IMR-90 (cell line): Measurements from ENCODE around the gene KRT80. TPM values are rescaled to one million over a fixed set of nuclear protein-coding genes. Genes with fewer than 3 reads are reported as not detected.

ENCODE experiments used
- ATAC-seq: fragments of 200-7000 bp; cut with Tn5 transposase; 2 replicates; pipeline ENCODE4 v1.9.1; 2020; ENCODE audit warnings: low read depth, mild to moderate bottlenecking, moderate library complexity
- BruUV-seq: library from RNA; stranded (reverse); fragments of 400-500 nt; replicated peaks from 2 replicates; lab custom pipeline; 2021; lab: Mats Ljungman, UMichigan
- CTCF ChIA-PET: fragments of 300-600 bp; formaldehyde crosslinking; extraction: SDS; loops from one replicate; lab custom pipeline; 2021; ENCODE audit warnings: antibody characterized with exemption; lab: Yijun Ruan, JAX
- POLR2A ChIA-PET: fragments of 300-600 bp; sonication (Branson Sonifier 250); formaldehyde crosslinking; loops from one replicate; lab custom pipeline; 2022; ENCODE audit warnings: antibody characterized with exemption; ENCODE audit not compliant: unreplicated experiment; lab: Charles Lee
- DNase-seq: peaks from one replicate; pipeline ENCODE4 v3.0.0; 2013
- H2AFZ ChIP-seq: replicated peaks from 2 replicates; pipeline ENCODE3; 2013; ENCODE audit warnings: low read length, mild to moderate bottlenecking; ENCODE audit not compliant: poor library complexity
- H2AK5ac ChIP-seq: 2 replicates; pipeline ENCODE4 v1.6.1; 2013; ENCODE audit warnings: low read depth, low read length, inconsistent platforms
- H2AK9ac ChIP-seq: replicated peaks from 2 replicates; pipeline ENCODE3; 2013; ENCODE audit warnings: mild to moderate bottlenecking, low read depth, low read length, moderate library complexity; ENCODE audit not compliant: poor library complexity
- H2BK120ac ChIP-seq: 2 replicates; pipeline ENCODE4 v1.6.1; 2013; ENCODE audit warnings: low read depth, low read length, inconsistent platforms
- H2BK15ac ChIP-seq: 3 replicates; pipeline ENCODE4 v1.6.1; 2013; ENCODE audit warnings: low read depth, low read length, inconsistent platforms
- H2BK20ac ChIP-seq: 2 replicates; pipeline ENCODE4 v1.6.1; 2013; ENCODE audit warnings: low read depth, mild to moderate bottlenecking, inconsistent platforms, low read length, moderate library complexity
- H2BK5ac ChIP-seq: 2 replicates; pipeline ENCODE4 v1.6.1; 2013; ENCODE audit warnings: mild to moderate bottlenecking, low read depth, low read length, inconsistent platforms; ENCODE audit not compliant: poor library complexity, severe bottlenecking
- H3K14ac ChIP-seq: replicated peaks from 2 replicates; pipeline ENCODE4 v1.6.1; 2013; ENCODE audit warnings: low read depth, low read length, inconsistent platforms
- H3K18ac ChIP-seq: 2 replicates; pipeline ENCODE4 v1.6.1; 2013; ENCODE audit warnings: low read depth, low read length, control low read depth
- H3K23ac ChIP-seq: 2 replicates; pipeline ENCODE4 v1.6.1; 2013; ENCODE audit warnings: low read depth, low read length, inconsistent platforms
- H3K27ac ChIP-seq: 2 replicates; pipeline ENCODE4 v1.5.1; 2013; ENCODE audit warnings: mild to moderate bottlenecking, control low read depth, low read length; ENCODE audit not compliant: insufficient read depth
- H3K27me3 ChIP-seq: 2 replicates; pipeline ENCODE4 v1.6.1; 2013; ENCODE audit warnings: low read length; ENCODE audit not compliant: control insufficient read depth, insufficient read depth
- H3K36me3 ChIP-seq: 2 replicates; pipeline ENCODE4 v1.6.1; 2013; ENCODE audit warnings: low read length, mixed read lengths; ENCODE audit not compliant: control insufficient read depth, insufficient read depth
- H3K4ac ChIP-seq: 2 replicates; pipeline ENCODE4 v1.6.1; 2013; ENCODE audit warnings: low read depth, low read length, inconsistent platforms
- H3K4me1 ChIP-seq: 2 replicates; pipeline ENCODE4 v1.6.1; 2013; ENCODE audit warnings: low read length, mixed read lengths; ENCODE audit not compliant: control insufficient read depth, insufficient read depth
- H3K4me2 ChIP-seq: 2 replicates; pipeline ENCODE4 v1.6.1; 2013; ENCODE audit warnings: low read depth, mild to moderate bottlenecking, control low read depth, low read length, moderate library complexity
- H3K4me3 ChIP-seq: 2 replicates; pipeline ENCODE4 v1.5.1; 2013; ENCODE audit warnings: low read depth, mild to moderate bottlenecking, control low read depth, low read length, moderate library complexity; ENCODE audit not compliant: insufficient read depth
- H3K56ac ChIP-seq: 2 replicates; pipeline ENCODE4 v1.6.1; 2013; ENCODE audit warnings: low read length, inconsistent platforms; ENCODE audit not compliant: insufficient read depth; ENCODE audit errors: extremely low read depth
- H3K79me1 ChIP-seq, 2 experiments: 2 replicates each; pipeline ENCODE4 v1.6.1; 2013; ENCODE audit warnings: low read length in 2 of 2, inconsistent platforms in 1 of 2, low read depth in 1 of 2
- H3K9ac ChIP-seq: 2 replicates; pipeline ENCODE4 v1.6.1; 2013; ENCODE audit warnings: low read depth, low read length, control low read depth
- H3K9me1 ChIP-seq: 2 replicates; pipeline ENCODE4 v1.6.1; 2013; ENCODE audit warnings: low read length, inconsistent platforms; ENCODE audit not compliant: insufficient read depth
- H3K9me3 ChIP-seq: 2 replicates; pipeline ENCODE4 v1.6.1; 2013; ENCODE audit warnings: low read length; ENCODE audit not compliant: control insufficient read depth, insufficient read depth
- H4K20me1 ChIP-seq: 2 replicates; pipeline ENCODE4 v1.6.1; 2013; ENCODE audit warnings: low read length, inconsistent platforms; ENCODE audit not compliant: insufficient read depth
- H4K5ac ChIP-seq: 2 replicates; pipeline ENCODE4 v1.6.1; 2013; ENCODE audit warnings: mild to moderate bottlenecking, low read depth, low read length, control low read depth
- H4K8ac ChIP-seq, 2 experiments: 2 replicates each; pipeline ENCODE4 v1.6.1; 2013; ENCODE audit warnings: low read depth in 2 of 2, low read length in 2 of 2, control low read depth in 1 of 2, inconsistent platforms in 1 of 2
- H4K91ac ChIP-seq: 2 replicates; pipeline ENCODE4 v1.6.1; 2013; ENCODE audit warnings: low read depth, low read length, inconsistent platforms; ENCODE audit not compliant: insufficient read depth
- BHLHE40 ChIP-seq: fragments of 150-350 bp; IDR thresholded peaks from 2 replicates; pipeline ENCODE4 v1.6.1; 2016; ENCODE audit warnings: mild to moderate bottlenecking, low read depth, low read length
- CEBPB ChIP-seq: IDR thresholded peaks from 2 replicates; pipeline ENCODE4 v1.6.1; 2012; ENCODE audit warnings: low read depth, low read length, improper control_type of control experiment
- CHD1 ChIP-seq: IDR thresholded peaks from 2 replicates; pipeline ENCODE4 v1.6.1; 2012; ENCODE audit warnings: low read depth, low read length, improper control_type of control experiment
- FOS ChIP-seq: fragments of 150-350 bp; IDR thresholded peaks from 2 replicates; pipeline ENCODE4 v1.6.1; 2016; ENCODE audit warnings: low read depth, low read length
- MAFK ChIP-seq: IDR thresholded peaks from 2 replicates; pipeline ENCODE4 v1.6.1; 2012; ENCODE audit warnings: low read depth, low read length, improper control_type of control experiment
- MAZ ChIP-seq: IDR thresholded peaks from 2 replicates; pipeline ENCODE4 v1.6.1; 2012; ENCODE audit warnings: low read depth, mild to moderate bottlenecking, low read length, improper control_type of control experiment, moderate library complexity, borderline replicate concordance
- MXI1 ChIP-seq: IDR thresholded peaks from 2 replicates; pipeline ENCODE4 v1.6.1; 2012; ENCODE audit warnings: low read depth, mild to moderate bottlenecking, low read length, moderate library complexity, borderline replicate concordance
- NFE2L2 ChIP-seq: fragments of 150-350 bp; IDR thresholded peaks from 2 replicates; pipeline ENCODE4 v1.6.1; 2016; ENCODE audit warnings: low read depth, mild to moderate bottlenecking, low read length
- POLR2A ChIP-seq: IDR thresholded peaks from 2 replicates; pipeline ENCODE4 v1.6.1; 2012; ENCODE audit warnings: mild to moderate bottlenecking, low read depth, low read length
- RAD21 ChIP-seq: IDR thresholded peaks from 2 replicates; pipeline ENCODE4 v1.6.1; 2012; ENCODE audit warnings: low read length, improper control_type of control experiment
- RCOR1 ChIP-seq: IDR thresholded peaks from 2 replicates; pipeline ENCODE4 v1.6.1; 2012; ENCODE audit warnings: mild to moderate bottlenecking, low read length, improper control_type of control experiment; ENCODE audit not compliant: insufficient replicate concordance
- RFX5 ChIP-seq: IDR thresholded peaks from 2 replicates; pipeline ENCODE4 v1.8.0; 2012; ENCODE audit warnings: low read depth, mild to moderate bottlenecking, low read length, moderate library complexity
- SMC3 ChIP-seq: fragments of 150-350 bp; IDR thresholded peaks from 2 replicates; pipeline ENCODE4 v1.6.1; 2016; ENCODE audit warnings: low read depth, mild to moderate bottlenecking, antibody characterized with exemption, low read length, moderate library complexity
- WGBS, 2 experiments: methylation state at CpG; one replicate each; pipeline versions ENCODE4 v1.1.5 to v1.1.7; 2013; ENCODE audit warnings: missing lambda C conversion rate in 2 of 2; ENCODE audit not compliant: insufficient read length in 1 of 2; ENCODE audit errors: extremely low coverage in 2 of 2; 5-methylcytosine and 5-hydroxymethylcytosine counted together
- dilution Hi-C: fragments of 300-500 bp; cut with HindIII; formaldehyde crosslinking; loops from one replicate; pipeline ENCODE4 v1.14.3; 2018; ENCODE audit warnings: low sequenced_read_pairs; ENCODE audit not compliant: unreplicated experiment
- in situ Hi-C: fragments of 300-500 bp; cut with MboI; formaldehyde crosslinking; loops from 3 replicates; pipeline ENCODE4 v1.14.3; 2019; ENCODE audit warnings: low sequenced_read_pairs, inconsistent platforms, mixed read lengths
- intact Hi-C: fragments of 100-400 bp; cut with micrococcal nuclease; formaldehyde crosslinking; loops from 2 replicates; pipeline ENCODE4 v1.10.0; 2022
- polyA plus RNA-seq, 3 experiments: library from polyadenylated mRNA; depleted of rRNA; stranded (reverse); fragments of >200 nt; gene quantifications; 2 replicates each; pipeline ENCODE4 v1.2.3, GENCODE V29; 2012; ENCODE audit warnings: low replicate concordance in 1 of 3
- total RNA-seq: library from RNA; depleted of rRNA; stranded (reverse); fragments of >200 nt; gene quantifications from 2 replicates; pipeline ENCODE4 v1.2.3, GENCODE V29; 2012
- TF ChIP-seq, protein P1 (sequence below): conservative IDR thresholded peaks from 2 replicates; pipeline ENCODE4 v1.5.1; 2012; ENCODE audit warnings: mild to moderate bottlenecking, low read depth, low read length, improper control_type of control experiment
- TF ChIP-seq, protein P2 (sequence below): fragments of 150-350 bp; IDR thresholded peaks from 2 replicates; pipeline ENCODE4 v1.6.1; 2017; ENCODE audit warnings: mild to moderate bottlenecking, antibody characterized with exemption, low read length, low read depth

The KRT80 gene
- total and polyA plus RNA-seq, 2 of the 4 experiments (the other 2 are of a cell fraction), result 0.54 to 3.4 TPM

DNA sequence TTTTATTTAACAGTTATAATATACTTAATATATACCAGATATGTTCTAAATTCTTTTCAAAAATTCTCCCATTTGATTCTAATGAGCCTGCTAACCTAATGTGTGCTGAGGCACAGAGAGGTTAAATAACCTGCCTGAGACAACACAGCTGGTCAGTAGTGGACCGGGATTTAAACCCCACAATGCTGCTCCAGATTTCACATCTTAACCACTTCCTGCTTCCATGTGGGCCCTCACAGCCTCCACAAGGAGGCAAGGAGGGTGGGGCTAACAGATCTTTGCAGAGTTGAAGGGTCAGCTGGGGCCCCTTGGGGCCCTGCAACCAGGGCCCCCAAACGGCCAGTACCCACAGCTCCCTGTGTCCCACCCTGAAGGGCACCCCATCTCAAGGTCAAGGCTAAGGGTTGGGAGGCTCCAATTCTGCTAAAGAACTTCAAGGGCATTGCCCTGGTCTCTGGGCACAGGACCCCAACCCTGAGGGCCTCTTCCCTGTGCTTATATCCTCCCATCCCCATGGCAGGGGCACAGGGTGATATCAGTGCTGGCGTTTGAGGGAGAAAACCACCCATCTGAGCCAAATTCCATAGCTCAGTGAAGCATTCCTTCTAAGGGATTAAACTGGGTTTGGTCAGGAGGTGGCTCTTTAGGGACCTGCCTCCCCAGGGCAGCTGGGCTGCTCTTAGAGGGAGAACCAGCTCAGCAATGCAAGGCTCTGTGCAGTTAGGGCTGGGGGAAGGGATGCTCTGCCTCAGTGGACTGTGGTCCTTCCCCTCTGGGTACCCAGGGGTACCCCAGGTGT lies 2.2 kb downstream of the KRT80 start:
- peak overlapping the region; percentile 87 for H3K14ac ChIP-seq
- ATAC-seq, result peak; percentile 25
- peaks cover 77% of the 10 kb centered on the region for H3K9me1 ChIP-seq
- H3K9ac ChIP-seq, result peak overlapping the region; percentile 45
- peak overlapping the region; percentile 93 for H4K5ac ChIP-seq
- ChIA-PET POLR2A (no interaction called here), CTCF (interaction anchor here (0.6 to 2.1 kb wide), 5 partner anchors 24 to 688 kb away, joined by 3 to 9 read pairs (median 3); no protein-coding TSS in a partner anchor)
- peak overlapping the region; percentile 91 to 92 for H4K8ac ChIP-seq
- no peak overlapping the region for H3K4me2 ChIP-seq
- H3K27me3 ChIP-seq, result no peaks in the 10 kb centered on the region
- H3K4ac ChIP-seq, result peak overlapping the region; percentile 99
- dilution Hi-C loops, result no loop called here
- no peaks in the 10 kb centered on the region for H3K36me3 ChIP-seq
- peak; percentile 38 for DNase-seq
- H3K9me3 ChIP-seq, result no peaks in the 10 kb centered on the region
- peak overlapping the region; percentile 83 for H3K18ac ChIP-seq
- H3K23ac ChIP-seq, result peak overlapping the region; percentile 93
- BruUV-seq, result no TSS peak
- H3K79me1 ChIP-seq, result peaks cover 0 to 54% of the 10 kb centered on the region in 2 experiments; a peak in 3 of 4 replicates
- H2AK9ac ChIP-seq, result peak overlapping the region; percentile 90
- peak overlapping the region; percentile 100 for H4K91ac ChIP-seq
- peaks cover 70% of the 10 kb centered on the region for H3K4me1 ChIP-seq
- no peak overlapping the region for H3K4me3 ChIP-seq
- H2BK20ac ChIP-seq, result peak overlapping the region; percentile 99
- no peaks in the 10 kb centered on the region for H4K20me1 ChIP-seq
- H3K27ac ChIP-seq, result peak overlapping the region; percentile 76
- H2BK15ac ChIP-seq, result peak overlapping the region; percentile 72
- peak overlapping the region; percentile 99 for H2BK5ac ChIP-seq
- intact Hi-C loops, result no loop called here
- H2AFZ ChIP-seq, result peak overlapping the region; percentile 78
- H2BK120ac ChIP-seq, result peak overlapping the region; percentile 100
- H3K56ac ChIP-seq, result peak overlapping the region; percentile 76
- in situ Hi-C loops, result no loop called here
- WGBS, 2 experiments, result 40% methylated on average over 1 of the region's 3 CpGs; no CpG with 5 or more reads in 1 of the 2 experiments
- peak overlapping the region; percentile 98 for H2AK5ac ChIP-seq
- TF ChIP-seq, protein P1, sequence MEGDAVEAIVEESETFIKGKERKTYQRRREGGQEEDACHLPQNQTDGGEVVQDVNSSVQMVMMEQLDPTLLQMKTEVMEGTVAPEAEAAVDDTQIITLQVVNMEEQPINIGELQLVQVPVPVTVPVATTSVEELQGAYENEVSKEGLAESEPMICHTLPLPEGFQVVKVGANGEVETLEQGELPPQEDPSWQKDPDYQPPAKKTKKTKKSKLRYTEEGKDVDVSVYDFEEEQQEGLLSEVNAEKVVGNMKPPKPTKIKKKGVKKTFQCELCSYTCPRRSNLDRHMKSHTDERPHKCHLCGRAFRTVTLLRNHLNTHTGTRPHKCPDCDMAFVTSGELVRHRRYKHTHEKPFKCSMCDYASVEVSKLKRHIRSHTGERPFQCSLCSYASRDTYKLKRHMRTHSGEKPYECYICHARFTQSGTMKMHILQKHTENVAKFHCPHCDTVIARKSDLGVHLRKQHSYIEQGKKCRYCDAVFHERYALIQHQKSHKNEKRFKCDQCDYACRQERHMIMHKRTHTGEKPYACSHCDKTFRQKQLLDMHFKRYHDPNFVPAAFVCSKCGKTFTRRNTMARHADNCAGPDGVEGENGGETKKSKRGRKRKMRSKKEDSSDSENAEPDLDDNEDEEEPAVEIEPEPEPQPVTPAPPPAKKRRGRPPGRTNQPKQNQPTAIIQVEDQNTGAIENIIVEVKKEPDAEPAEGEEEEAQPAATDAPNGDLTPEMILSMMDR, result no peak
- no peak for TF ChIP-seq SMC3
- no peak for TF ChIP-seq BHLHE40
- TF ChIP-seq, protein P2, sequence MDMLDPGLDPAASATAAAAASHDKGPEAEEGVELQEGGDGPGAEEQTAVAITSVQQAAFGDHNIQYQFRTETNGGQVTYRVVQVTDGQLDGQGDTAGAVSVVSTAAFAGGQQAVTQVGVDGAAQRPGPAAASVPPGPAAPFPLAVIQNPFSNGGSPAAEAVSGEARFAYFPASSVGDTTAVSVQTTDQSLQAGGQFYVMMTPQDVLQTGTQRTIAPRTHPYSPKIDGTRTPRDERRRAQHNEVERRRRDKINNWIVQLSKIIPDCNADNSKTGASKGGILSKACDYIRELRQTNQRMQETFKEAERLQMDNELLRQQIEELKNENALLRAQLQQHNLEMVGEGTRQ, result no peak
- TF ChIP-seq MAFK, result no peak
- TF ChIP-seq CEBPB, result no peak
- no peak for TF ChIP-seq MXI1
- TF ChIP-seq RFX5, result no peak
- TF ChIP-seq RAD21, result no peak
- TF ChIP-seq FOS, result no peak
- TF ChIP-seq CHD1, result no peak
- no peak for TF ChIP-seq RCOR1
- no peak for TF ChIP-seq MAZ
- TF ChIP-seq POLR2A, result no peak
- no peak for TF ChIP-seq NFE2L2
